ENCODE data around the gene EYA2.

DNA sequence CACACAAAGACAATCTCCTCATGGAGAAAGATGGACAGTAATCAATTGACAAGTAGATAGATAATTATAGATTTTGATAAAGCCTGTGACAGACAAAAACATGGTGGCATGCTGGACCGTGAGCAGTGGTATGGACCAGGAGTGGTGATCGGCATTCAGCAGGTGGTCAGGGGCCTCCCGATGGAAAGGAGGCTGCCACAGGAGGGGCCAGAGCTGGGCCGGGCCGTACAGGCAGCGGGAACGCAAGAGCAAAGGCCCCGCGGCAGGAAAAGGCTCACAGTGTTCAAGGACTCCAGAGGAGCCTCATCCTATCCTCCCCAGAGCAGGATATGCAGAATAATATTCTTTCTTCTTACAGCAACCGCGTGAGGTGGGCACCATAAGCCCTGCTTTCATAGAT is 123.7 kb downstream of the EYA2 start:
- TF ChIP-seq, protein P1, sequence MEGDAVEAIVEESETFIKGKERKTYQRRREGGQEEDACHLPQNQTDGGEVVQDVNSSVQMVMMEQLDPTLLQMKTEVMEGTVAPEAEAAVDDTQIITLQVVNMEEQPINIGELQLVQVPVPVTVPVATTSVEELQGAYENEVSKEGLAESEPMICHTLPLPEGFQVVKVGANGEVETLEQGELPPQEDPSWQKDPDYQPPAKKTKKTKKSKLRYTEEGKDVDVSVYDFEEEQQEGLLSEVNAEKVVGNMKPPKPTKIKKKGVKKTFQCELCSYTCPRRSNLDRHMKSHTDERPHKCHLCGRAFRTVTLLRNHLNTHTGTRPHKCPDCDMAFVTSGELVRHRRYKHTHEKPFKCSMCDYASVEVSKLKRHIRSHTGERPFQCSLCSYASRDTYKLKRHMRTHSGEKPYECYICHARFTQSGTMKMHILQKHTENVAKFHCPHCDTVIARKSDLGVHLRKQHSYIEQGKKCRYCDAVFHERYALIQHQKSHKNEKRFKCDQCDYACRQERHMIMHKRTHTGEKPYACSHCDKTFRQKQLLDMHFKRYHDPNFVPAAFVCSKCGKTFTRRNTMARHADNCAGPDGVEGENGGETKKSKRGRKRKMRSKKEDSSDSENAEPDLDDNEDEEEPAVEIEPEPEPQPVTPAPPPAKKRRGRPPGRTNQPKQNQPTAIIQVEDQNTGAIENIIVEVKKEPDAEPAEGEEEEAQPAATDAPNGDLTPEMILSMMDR (optimal IDR thresholded peaks at IDR 0.05 in 1 of 3, IDR thresholded peaks at IDR 0.05 in 1 of 3, conservative IDR thresholded peaks at IDR 0.05 in 1 of 3; ENCODE audit: extremely low read depth in 1 of 3, insufficient read depth in 2 of 3, low read length in 3 of 3): no peak
- no peak for TF ChIP-seq EZH2 (IDR thresholded peaks at IDR 0.05; ENCODE audit: low read length)
